ENCODE data around the gene SHE.
"Not testable (repeated sequence)": the region's sequence is repeated elsewhere in the genome, so short reads cannot be mapped to it uniquely, and the experiment has no call there.

SHE gene

GRCh38 chr1:154512760-154513159 lies 10.5 kb upstream of the SHE start:
- FAIRE-seq: no peak

GRCh38 chr1:154503898-154504297 lies 1.7 kb upstream of the SHE start:
- FAIRE-seq: no peak

DNA sequence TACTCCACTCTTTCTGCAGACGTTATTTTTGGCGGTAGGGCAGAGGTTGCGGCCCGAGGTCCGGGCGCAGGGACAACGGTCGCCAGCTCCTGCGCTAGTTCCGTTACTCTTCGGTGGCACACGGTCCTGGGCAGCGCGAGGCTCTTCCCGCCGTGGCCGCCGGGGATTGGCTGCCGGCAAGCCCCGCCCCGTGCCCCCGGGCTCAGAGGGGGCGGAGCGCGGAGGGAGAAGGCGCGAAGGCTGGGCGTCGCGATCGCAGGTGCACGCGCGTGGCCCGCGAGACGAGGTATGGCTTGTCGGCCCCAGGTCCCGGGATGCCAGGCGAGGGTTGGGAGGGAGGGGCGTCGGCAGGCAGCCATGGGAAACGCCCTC lies 518 bp upstream of the SHE start:
- FAIRE-seq: no peak

DNA sequence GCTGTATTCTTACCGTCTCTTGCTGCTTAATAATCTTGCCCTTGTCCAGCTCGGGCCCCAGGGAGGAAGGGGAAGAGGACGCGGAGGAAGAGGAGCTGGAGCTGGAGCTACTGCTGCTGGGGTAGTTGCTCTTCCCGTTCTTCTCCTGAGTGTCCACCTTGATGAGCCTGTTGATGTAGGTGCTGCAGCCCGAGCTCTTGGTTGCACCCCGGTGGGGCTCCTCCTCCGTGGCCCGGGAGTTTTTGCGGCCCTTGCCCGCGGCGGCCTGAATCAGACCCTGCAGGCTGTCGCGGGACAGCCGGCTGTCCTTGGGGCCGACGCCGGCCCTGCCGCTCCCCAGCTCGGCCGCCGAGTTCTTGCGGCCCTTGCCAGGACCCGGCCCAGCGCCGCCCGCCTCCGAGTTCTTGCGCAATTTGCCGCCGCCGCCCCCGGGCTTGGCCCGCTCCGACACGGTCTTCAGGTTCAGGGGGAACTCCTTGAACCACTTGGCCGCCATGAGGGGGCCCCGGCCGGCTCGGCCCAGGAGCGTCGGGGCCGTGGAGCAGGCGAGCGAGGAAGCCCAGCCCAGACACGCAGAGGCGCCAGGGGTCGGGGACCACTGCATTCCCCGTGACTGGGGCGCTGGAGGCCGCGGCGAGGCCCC lies 668 bp downstream of the SHE start:
- FAIRE-seq: no peak

- FAIRE-seq: no peak
Observed at GRCh38 chr1:154500533-154500932, 1.7 kb downstream of the SHE start.

DNA sequence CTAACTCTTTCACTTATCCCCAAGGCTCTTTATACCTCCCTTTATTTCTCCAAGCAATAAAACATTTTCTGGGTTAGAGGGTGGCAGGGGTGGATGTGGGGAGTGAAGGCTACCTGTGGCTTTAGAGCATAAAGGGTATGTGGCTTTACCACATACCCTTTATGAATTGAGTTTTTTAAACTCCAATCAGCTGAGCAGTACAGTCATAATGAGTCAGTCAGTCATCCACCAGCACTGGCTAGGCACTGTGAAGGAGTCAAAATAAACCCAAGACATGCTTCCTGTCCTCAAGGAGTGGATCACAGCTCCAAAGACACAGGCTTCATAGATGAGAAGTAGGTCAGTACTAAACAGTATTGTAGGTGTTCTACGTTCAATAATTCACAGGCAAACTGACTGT lies 2.8 kb downstream of the SHE start:
- FAIRE-seq: no peak

- FAIRE-seq: no peak
Observed at GRCh38 chr1:154497026-154497806, 5.0 kb downstream of the SHE start.

- FAIRE-seq: no peak
Observed at GRCh38 chr1:154496383-154496782, 5.8 kb downstream of the SHE start.

DNA sequence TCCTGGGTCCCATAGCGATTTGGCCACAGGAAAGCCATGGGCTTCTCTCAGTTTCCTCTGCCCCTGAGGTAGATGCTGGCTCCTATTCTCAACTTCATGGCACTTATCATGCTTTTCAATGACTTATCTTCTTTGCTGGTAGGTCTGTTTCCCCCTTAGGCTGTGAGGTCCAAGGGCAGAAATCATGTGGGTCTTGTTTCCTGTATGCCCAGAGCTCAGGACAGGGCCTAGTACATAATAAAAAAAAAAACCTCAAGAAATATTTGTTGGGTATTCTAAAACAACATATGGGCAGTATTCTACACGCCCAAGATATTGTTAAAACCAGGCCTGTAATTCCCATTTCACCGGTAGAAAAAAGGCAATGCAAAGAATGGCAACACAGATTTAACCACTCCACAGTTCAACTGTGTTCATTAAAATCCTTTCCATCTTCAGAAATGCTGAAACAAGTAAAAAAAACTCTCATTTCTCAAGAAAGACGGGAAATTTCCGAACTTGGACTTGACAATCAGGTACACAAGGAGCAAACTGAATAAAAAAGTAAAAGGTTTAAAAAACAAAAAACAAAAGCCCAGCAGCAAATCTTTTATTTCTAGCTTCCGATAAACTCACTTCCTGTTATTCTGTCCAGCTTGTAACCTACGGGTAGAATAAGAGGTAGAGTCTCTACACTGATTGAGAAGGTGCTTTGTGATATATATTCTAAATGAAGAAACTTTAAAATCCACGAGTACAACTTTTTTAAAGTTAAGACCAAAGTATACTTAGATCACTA lies 6.5 kb downstream of the SHE start:
- FAIRE-seq: no peak

DNA sequence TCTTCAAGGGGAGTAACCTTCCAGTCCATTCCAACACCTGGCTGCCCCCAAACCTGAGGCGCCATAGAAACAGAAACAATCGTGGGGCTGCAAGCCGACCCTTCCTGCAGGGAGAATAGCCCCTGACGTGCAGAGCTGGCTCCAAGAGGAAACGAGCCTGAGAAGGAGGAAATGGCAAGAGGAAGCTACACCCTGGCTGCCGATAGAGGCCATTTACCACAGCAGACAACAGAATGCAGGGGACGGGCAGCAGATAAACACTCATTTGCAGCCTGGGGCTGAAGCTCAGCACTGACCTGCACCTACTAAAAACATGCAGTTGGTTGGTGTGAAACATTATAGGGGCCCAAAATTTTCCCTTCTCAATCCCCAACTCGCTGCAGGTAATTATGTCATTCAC lies 8.9 kb downstream of the SHE start:
- FAIRE-seq: no peak

DNA sequence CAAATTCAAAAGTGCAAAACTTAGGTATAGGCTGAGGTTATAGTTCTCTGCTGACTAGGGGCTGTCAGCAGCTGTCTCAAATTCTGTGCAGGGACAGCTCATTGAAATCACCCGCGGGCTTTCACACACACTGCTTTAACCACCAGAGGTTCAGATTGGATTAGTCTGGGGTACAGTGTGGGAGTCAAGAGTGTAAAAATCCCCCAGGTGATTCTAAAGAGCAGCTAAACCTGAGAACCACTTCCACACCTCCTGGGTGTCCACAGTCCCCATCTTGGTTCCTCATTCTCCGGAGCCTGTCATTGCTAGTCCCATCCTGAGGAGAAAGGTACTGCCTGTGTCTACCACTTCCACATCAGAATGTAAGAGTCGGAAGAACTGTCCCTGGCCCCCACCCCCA lies 10.1 kb downstream of the SHE start:
- FAIRE-seq: no peak

- no peak for FAIRE-seq
Observed at GRCh38 chr1:154490317-154490716, 11.9 kb downstream of the SHE start.

- no peak for FAIRE-seq
Observed at GRCh38 chr1:154489695-154490274, 12.4 kb downstream of the SHE start.

GRCh38 chr1:154488922-154489321 lies 13.3 kb downstream of the SHE start:
- FAIRE-seq: no peak

- FAIRE-seq: not testable (repeated sequence)
Observed at GRCh38 chr1:154486756-154487155, 15.5 kb downstream of the SHE start.

GRCh38 chr1:154485910-154486496 lies 16.2 kb downstream of the SHE start:
- FAIRE-seq: no peak

DNA sequence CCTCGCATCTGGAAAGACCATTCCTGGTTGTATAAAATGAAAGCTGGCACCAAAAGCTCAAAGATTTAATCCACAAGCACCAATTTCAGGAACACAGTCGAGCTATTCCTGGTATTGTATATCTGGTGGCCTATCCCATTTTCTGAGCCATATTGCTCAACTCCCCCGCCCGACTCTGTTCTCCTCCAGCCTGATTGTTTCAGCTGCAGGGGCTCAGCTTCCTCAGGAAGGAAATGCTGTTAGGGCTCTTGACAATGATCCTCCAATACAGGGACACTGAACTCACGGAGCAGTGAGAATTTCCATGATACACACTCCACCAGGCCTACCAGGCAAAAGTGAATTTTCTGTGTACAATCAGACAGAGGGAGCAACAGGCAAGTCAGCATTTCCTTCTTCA lies 17.1 kb downstream of the SHE start:
- no peak for FAIRE-seq

GRCh38 chr1:154483941-154484803 lies 18.0 kb downstream of the SHE start:
- no peak for FAIRE-seq

GRCh38 chr1:154481053-154481452 lies 21.2 kb downstream of the SHE start:
- FAIRE-seq: no peak

- FAIRE-seq: peak; percentile 91
Observed at GRCh38 chr1:154479764-154480421, 22.3 kb downstream of the SHE start.

DNA sequence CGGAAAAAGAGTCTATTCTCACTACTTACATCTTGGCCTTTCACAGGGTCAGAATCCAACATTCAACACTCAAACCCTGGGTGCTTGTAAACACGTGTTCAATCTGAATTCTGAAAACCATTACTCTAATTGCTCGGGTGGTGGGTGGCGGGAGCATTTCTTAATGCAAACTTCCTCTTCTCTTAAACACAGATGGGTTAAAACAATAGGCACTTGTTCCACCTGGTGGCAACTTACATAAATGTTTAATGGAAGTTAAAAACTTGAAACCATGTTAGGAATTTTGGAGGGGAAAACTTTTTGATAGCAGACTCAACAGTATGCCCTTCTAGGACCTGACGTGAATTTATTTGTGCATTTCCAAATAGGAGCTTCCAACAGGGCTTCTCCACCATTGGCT lies 23.6 kb downstream of the SHE start:
- FAIRE-seq: no peak

DNA sequence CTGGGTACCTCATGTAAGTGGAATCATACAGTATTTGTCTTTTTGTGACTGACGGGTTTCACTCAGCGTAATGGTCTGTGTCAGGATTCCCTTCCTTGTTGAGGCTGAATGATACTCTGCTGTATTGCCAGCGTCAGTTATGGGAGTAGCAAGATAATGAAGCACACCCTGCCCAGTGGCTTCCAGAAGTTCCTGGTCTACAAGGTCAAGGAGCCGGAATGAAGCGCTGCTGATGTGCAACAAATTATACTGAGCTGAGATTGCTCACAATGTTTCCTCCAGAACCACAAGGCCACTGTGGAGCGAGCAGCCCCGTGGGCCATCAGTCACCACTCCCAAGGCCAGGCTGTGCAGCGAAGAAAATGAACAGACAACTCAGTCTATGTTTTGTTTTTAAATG lies 24.2 kb downstream of the SHE start:
- FAIRE-seq: no peak
